Colonic mucosa (tissue), 4 donors: Measurements from ENCODE around the gene ELOA. TPM values are rescaled to one million over a fixed set of nuclear protein-coding genes. Genes with fewer than 3 reads are reported as not detected.
A peak's percentile ranks its signal among the peaks of the same experiment; 100 is the strongest.
"Not testable (repeated sequence)": the region's sequence is repeated elsewhere in the genome, so short reads cannot be mapped to it uniquely, and the experiment has no call there.

Source experiments
- DNase-seq: peaks from one replicate; pipeline ENCODE4 v3.0.0-alpha.2; 2020
- H3K27ac ChIP-seq: fragments of 200-600 bp; one replicate; pipeline ENCODE4 v1.8.0; 2021
- H3K27me3 ChIP-seq: fragments of 200-600 bp; one replicate; pipeline ENCODE4 v1.8.0; 2021
- H3K36me3 ChIP-seq: fragments of 200-600 bp; one replicate; pipeline ENCODE4 v1.8.0; 2021
- H3K4me1 ChIP-seq: fragments of 200-600 bp; one replicate; pipeline ENCODE4 v1.8.0; 2021; ENCODE audit warnings: mild to moderate bottlenecking
- H3K4me3 ChIP-seq: fragments of 200-600 bp; one replicate; pipeline ENCODE4 v1.8.0; 2021
- H3K9ac ChIP-seq, 2 donors: one replicate each; pipeline ENCODE4 v1.7.0; 2013; ENCODE audit warnings: control low read depth in 2 of 2, low read depth in 2 of 2, low read length in 2 of 2
- H3K9me3 ChIP-seq: fragments of 200-600 bp; one replicate; pipeline ENCODE4 v1.8.0; 2021
- CTCF ChIP-seq: fragments of 200-600 bp; IDR thresholded peaks from one replicate; pipeline ENCODE4 v1.8.0; 2022; ENCODE audit warnings: antibody characterized with exemption, mild to moderate bottlenecking
- intact Hi-C: fragments of 100-400 bp; cut with DNase I; formaldehyde crosslinking; loops from one replicate; pipeline ENCODE4 v1.14.1; 2022
- total RNA-seq, 2 donors: library from RNA; stranded (reverse); fragmentation: NEBNext Ultra II Directional in 1 of 2; extraction: Animal tissue kit (Norgen Biotek cat#: 25700) in 1 of 2; gene quantifications; one replicate each; pipeline ENCODE4 v1.2.1, GENCODE V29; 2021
- donor health status: healthy.
- donor health status: DM: no; HTN: no; CAD: no.
- donor health status: DM: no; HTN: no; CAD: no.

ELOA gene
- total RNA-seq, 2 donors from 2014 or later = 32.6 to 33.0 TPM

- intact Hi-C loops = no loop called here
- H3K27ac ChIP-seq = no peak overlapping the region
Measured at GRCh38 chr1:23722652-23723051, 20.6 kb upstream of the ELOA start.

GRCh38 chr1:23726686-23727085 is 16.6 kb upstream of the ELOA start:
- H3K4me3 ChIP-seq = no peak overlapping the region
- no peak for DNase-seq
- peak overlapping the region; percentile 36 for H3K27ac ChIP-seq
- no peak overlapping the region for H3K9ac ChIP-seq
- intact Hi-C loops = no loop called here
- no peaks in the 10 kb centered on the region for H3K27me3 ChIP-seq
- TF ChIP-seq CTCF = no peak
- H3K4me1 ChIP-seq = peaks cover 10% of the 10 kb centered on the region
- no peaks in the 10 kb centered on the region for H3K36me3 ChIP-seq
- no peaks in the 10 kb centered on the region for H3K9me3 ChIP-seq

More at GRCh38 chr1:23722652-23723051, 20.6 kb upstream of the ELOA start:
- TF ChIP-seq CTCF = no peak
- DNase-seq = no peak
- Histone ChIP-seq H3K4me1 (peaks cover 7% of the 10 kb centered on the region), H3K9me3 (no peaks in the 10 kb centered on the region), H3K36me3 (no peaks in the 10 kb centered on the region), H3K4me3 (no peak overlapping the region), H3K27me3 (no peaks in the 10 kb centered on the region), H3K9ac (no peak overlapping the region)

GRCh38 chr1:23727362-23727811 is 15.9 kb upstream of the ELOA start:
- intact Hi-C loops = no loop called here
- H3K36me3 ChIP-seq = no peaks in the 10 kb centered on the region
- H3K9me3 ChIP-seq = no peaks in the 10 kb centered on the region
- H3K27ac ChIP-seq = peak overlapping the region; percentile 36
- peaks cover 10% of the 10 kb centered on the region for H3K4me1 ChIP-seq
- no peak for TF ChIP-seq CTCF
- no peak overlapping the region for H3K4me3 ChIP-seq
- H3K9ac ChIP-seq = peak overlapping the region in 1 of 2 donors; percentile 58
- no peaks in the 10 kb centered on the region for H3K27me3 ChIP-seq
- DNase-seq = peak; percentile 59

GRCh38 chr1:23732363-23733224 is 10.7 kb upstream of the ELOA start:
- Histone ChIP-seq H3K4me3 (no peak overlapping the region), H3K4me1 (peaks cover 4% of the 10 kb centered on the region)
- intact Hi-C loops = no loop called here

GRCh38 chr1:23733281-23733680 is 10.0 kb upstream of the ELOA start:
- intact Hi-C loops = not testable (repeated sequence)
- peak overlapping the region; percentile 44 for H3K27ac ChIP-seq

More at GRCh38 chr1:23732363-23733224, 10.7 kb upstream of the ELOA start:
- H3K27ac ChIP-seq = peak overlapping the region; percentile 44
- DNase-seq = no peak
- no peaks in the 10 kb centered on the region for H3K9me3 ChIP-seq
- no peak overlapping the region for H3K9ac ChIP-seq
- no peaks in the 10 kb centered on the region for H3K36me3 ChIP-seq
- TF ChIP-seq CTCF = no peak
- H3K27me3 ChIP-seq = no peaks in the 10 kb centered on the region

More at GRCh38 chr1:23733281-23733680, 10.0 kb upstream of the ELOA start:
- not testable (repeated sequence) for H3K9me3 ChIP-seq, H3K4me1 ChIP-seq, H3K36me3 ChIP-seq, H3K27me3 ChIP-seq, H3K9ac ChIP-seq, H3K4me3 ChIP-seq
- DNase-seq = peak; percentile 58
